ENCODE measurements around the gene VWC2L.

Gene VWC2L

GRCh38 chr2:214469728-214470127, 58.9 kb downstream of the VWC2L start:
- DNase-seq (ENCODE audit: low read depth): no peak

- no peak for DNase-seq (ENCODE audit: low read depth)
Measured at GRCh38 chr2:214471382-214471781, 60.5 kb downstream of the VWC2L start.

GRCh38 chr2:214471990-214472389, 61.1 kb downstream of the VWC2L start:
- no peak for DNase-seq (ENCODE audit: low read depth)

- DNase-seq (ENCODE audit: low read depth): no peak
Measured at GRCh38 chr2:214477305-214477704, 66.5 kb downstream of the VWC2L start.

DNA sequence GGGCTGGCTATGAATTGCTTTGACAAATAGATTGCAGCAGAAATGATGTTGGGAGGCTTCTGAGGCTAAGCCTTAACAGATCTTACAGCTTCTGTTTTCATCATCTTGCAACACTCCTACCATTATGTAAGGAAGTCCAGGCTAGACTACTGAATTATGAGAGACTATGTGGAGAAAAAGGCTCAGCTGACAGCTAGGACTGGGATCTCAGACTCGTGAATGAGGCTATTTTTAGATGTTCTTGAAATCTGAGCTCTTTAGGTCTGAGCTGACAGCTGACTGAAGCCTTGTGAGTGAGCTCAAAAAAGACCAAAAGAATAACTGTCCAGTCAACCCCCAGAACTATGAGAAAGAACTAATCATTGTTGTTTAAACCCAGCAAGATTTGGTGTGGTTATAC, 70.3 kb downstream of the VWC2L start:
- DNase-seq (ENCODE audit: low read depth): no peak

DNA sequence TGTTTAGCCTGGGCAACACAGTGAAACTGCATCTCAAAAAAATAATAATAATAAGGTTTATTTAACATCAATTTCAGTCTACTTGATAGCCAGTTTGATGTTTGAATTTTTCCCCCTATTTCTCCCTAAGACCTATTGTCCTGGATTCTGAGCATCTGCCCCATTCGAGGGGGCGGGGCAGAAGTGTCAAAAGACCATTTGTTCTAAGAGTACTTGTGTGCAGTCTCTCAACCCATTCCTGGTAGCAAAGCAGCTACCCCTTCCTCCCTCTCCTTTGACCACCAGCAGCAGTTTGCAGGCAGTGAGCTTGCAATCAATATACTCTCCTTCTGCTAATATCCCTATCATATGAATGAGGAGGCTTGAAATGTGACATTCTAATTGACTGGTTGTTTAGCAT, 71.9 kb downstream of the VWC2L start:
- DNase-seq (ENCODE audit: low read depth): no peak

- no peak for DNase-seq (ENCODE audit: low read depth)
Measured at GRCh38 chr2:214484239-214484638, 73.4 kb downstream of the VWC2L start.

DNA sequence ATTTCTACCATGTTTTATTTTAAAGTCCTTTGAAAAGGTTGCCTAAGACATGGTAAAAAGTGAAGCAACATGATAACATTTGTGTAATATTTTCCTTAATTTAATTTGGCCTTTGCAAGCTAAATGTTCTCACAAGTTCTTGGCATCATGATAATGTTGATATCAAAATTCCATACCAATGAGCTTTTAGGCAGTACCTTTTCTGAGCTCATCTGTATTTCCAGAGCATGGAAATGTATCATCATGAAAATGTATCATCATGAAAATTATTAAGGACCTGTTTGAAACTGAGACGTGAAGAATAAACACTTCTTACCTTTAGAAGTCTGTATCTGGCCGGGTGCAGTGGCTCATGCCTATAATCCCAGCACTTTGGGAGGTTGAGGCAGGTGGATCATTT, 73.8 kb downstream of the VWC2L start:
- DNase-seq (ENCODE audit: low read depth): no peak

- no peak for DNase-seq (ENCODE audit: low read depth)
Measured at GRCh38 chr2:214489181-214489580, 78.3 kb downstream of the VWC2L start.

- DNase-seq (ENCODE audit: low read depth): no peak
Measured at GRCh38 chr2:214489702-214490101, 78.8 kb downstream of the VWC2L start.

- no peak for DNase-seq (ENCODE audit: low read depth)
Measured at GRCh38 chr2:214492152-214492551, 81.3 kb downstream of the VWC2L start.

GRCh38 chr2:214492608-214493007, 81.8 kb downstream of the VWC2L start:
- no peak for DNase-seq (ENCODE audit: low read depth)

- DNase-seq (ENCODE audit: low read depth): no peak
Measured at GRCh38 chr2:214497489-214497888, 86.6 kb downstream of the VWC2L start.

GRCh38 chr2:214503568-214503967, 92.7 kb downstream of the VWC2L start:
- DNase-seq (ENCODE audit: low read depth): no peak

- DNase-seq (ENCODE audit: low read depth): no peak
Measured at GRCh38 chr2:214504599-214505376, 93.9 kb downstream of the VWC2L start.

DNA sequence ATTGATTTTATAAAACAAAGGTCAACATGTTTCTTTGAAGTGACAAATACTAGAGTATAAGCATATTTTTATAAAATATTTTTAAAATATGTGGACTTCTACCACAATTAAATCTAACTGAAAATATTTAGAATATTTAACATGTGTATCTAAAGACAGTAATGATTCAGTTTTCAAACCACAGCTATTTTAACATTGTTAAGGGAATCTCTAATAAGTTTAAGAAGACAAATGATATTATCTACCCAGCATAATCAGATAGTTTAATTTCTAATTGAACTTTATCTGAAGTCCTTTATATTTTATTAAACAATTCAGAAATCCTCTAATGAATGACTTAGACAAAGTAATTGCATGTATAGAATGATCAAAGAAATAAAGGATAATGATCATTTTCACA, 96.2 kb downstream of the VWC2L start:
- DNase-seq (ENCODE audit: low read depth): no peak

GRCh38 chr2:214514704-214515103, 103.8 kb downstream of the VWC2L start:
- DNase-seq (ENCODE audit: low read depth): no peak

GRCh38 chr2:214515111-214515510, 104.3 kb downstream of the VWC2L start:
- DNase-seq (ENCODE audit: low read depth): no peak

DNA sequence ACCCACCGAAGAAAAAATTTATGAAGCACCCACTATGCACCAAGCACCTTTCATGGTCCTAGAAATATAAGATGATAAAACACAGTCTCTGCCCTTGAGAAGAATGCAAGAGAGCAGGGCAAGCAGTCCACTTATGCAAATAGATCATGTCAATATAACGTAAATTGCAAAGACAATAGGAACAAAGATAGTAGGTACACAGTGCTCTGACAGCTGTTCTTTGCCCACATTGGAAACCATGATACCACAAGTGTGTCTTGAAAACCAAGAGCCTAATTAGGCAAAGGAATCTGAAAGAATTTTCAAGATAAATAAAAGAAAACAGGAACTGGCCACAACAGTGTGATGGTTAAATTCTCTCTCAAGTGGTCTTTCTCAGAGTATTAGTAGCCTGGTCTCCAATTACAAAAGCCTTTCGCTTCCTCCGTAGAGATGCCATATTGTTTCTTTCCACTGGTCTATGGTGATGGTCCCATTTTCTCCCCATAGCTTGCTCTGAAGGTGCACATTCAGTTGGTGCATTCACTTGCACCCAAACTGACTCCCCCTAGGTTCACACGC, 108.5 kb downstream of the VWC2L start:
- no peak for DNase-seq (ENCODE audit: low read depth)

DNA sequence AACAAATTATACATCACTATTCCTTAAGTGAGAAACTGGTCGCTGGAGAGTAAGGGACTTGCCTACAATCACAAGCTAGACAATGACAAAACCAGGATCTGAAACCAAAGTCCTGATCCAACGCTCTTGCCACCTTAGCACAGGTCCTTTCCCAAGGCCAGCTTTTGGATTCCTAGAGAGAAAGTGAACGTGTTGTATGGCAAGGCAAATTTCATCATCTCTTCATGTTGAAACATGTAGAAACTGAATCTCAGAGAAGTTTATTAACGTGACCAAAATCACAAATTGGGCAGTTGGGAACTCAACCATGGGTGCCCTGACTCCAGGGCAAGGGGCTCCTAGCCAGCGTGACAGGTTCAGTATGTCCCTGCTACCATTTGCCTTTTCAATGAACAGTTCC, 118.2 kb downstream of the VWC2L start:
- no peak for DNase-seq (ENCODE audit: low read depth)

DNA sequence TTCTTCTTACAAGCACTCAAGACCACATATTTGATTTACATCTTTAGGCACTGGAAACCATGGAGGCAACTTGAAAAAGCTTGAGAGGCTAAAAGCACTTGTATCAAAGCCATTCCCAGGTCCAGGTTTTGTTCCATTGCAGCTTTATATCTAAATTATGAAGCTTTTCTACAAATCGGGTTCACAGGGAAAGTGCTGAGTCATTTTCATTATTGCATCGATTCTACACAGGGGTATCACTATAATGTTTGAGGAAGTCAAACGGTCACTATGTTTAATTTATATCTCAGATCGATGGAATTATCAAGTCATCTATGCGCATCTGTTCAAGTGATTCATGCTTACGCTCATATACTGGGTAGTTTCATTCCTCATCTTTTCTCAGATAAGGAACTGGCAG, 118.7 kb downstream of the VWC2L start:
- DNase-seq (ENCODE audit: low read depth): no peak

- DNase-seq (ENCODE audit: low read depth): no peak
Measured at GRCh38 chr2:214533541-214533940, 122.7 kb downstream of the VWC2L start.

DNA sequence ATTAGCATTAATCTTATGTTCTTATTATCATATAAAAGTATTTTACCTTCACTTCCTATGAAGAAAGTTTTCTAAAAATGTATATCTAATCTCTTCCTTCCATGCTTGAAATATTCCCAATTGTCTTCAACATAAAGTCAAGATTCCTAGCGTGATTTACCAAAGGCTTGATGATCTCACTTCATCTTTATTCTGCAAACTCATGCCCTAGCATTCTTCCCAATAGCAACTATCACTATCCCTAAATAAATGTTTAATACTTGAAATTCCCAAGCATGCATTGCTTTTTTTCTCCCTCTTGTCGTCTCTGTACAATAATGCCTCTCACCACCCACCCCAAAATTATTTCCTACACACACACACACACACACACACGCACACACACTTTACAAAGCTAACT, 125.8 kb downstream of the VWC2L start:
- no peak for DNase-seq (ENCODE audit: low read depth)

- no peak for DNase-seq (ENCODE audit: low read depth)
Measured at GRCh38 chr2:214537929-214538328, 127.1 kb downstream of the VWC2L start.

Data from stimulated activated CD8-positive, alpha-beta memory T cell treated with anti-CD3 and anti-CD28 coated beads, Interleukin-12 subunit alpha, Interleukin-12 subunit beta, amount 100 ng/mL, for 4 hours (primary cell).